DND-41 (cell line): Measurements from ENCODE around the gene FAT1.

Source experiments
- EZH2 ChIP-seq: IDR thresholded peaks from 3 replicates; pipeline ENCODE4 v1.6.1; 2012; ENCODE audit warnings: borderline replicate concordance, low read depth, mild to moderate bottlenecking, moderate library complexity, low read length, inconsistent platforms; ENCODE audit not compliant: severe bottlenecking
- TF ChIP-seq, protein P1 (sequence below): IDR thresholded peaks from 2 replicates; pipeline ENCODE4 v1.5.1; 2012; ENCODE audit warnings: borderline replicate concordance, low read length, moderate library complexity, mild to moderate bottlenecking; ENCODE audit not compliant: poor library complexity, severe bottlenecking; ENCODE audit errors: extremely low read depth

DNA sequence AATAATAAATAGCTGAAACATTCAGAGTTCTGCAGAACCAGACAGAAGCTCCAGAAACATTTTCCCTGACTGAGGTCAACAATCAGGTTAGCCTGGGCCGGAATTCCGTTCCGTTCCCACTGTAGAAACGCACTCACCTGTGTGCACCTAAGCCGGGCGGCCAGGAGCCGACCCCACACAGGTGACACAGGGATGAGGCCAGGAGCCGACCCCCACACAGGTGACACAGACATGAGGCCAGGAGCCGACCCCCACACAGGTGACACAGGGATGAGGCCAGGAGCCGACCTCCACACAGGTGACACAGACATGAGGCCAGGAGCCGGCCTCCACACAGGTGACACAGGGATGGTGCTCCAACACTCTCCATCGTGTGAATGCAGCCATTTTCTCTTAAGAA is 21.9 kb downstream of the FAT1 start:
- TF ChIP-seq, protein P1, sequence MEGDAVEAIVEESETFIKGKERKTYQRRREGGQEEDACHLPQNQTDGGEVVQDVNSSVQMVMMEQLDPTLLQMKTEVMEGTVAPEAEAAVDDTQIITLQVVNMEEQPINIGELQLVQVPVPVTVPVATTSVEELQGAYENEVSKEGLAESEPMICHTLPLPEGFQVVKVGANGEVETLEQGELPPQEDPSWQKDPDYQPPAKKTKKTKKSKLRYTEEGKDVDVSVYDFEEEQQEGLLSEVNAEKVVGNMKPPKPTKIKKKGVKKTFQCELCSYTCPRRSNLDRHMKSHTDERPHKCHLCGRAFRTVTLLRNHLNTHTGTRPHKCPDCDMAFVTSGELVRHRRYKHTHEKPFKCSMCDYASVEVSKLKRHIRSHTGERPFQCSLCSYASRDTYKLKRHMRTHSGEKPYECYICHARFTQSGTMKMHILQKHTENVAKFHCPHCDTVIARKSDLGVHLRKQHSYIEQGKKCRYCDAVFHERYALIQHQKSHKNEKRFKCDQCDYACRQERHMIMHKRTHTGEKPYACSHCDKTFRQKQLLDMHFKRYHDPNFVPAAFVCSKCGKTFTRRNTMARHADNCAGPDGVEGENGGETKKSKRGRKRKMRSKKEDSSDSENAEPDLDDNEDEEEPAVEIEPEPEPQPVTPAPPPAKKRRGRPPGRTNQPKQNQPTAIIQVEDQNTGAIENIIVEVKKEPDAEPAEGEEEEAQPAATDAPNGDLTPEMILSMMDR: no peak
- TF ChIP-seq EZH2: no peak
